Measurements from ENCODE around the gene FIBCD1. TPM values are rescaled to one million over a fixed set of nuclear protein-coding genes. Genes with fewer than 3 reads are reported as not detected.

Gene FIBCD1
- 10 to 100 TPM in 6 of 9 donors, 1 to 10 TPM in 2, under 1 TPM in 1; 0.11 to 25.7 (median 14.5) TPM for total RNA-seq
- polyA plus RNA-seq, result 10 to 100 TPM in 2 of 3 donors, under 1 TPM in 1; 0.11 to 55.7 (median 26.6) TPM
- long read RNA-seq, donor 1, result 0 reads
- long read RNA-seq, donor 2, result 0 reads
- long read RNA-seq, donor 3, result 0 reads
- long read RNA-seq, donor 4, partial matches to known transcripts, result 0 of 6 reads
- long read RNA-seq, donor 4, other reads (novel, unspliced or antisense), result 6 of 6 reads
- long read RNA-seq, donor 5, transcript FIBCD1-201 (7 exons, 1,868 nt), result major isoform, 19 of 54 reads
- long read RNA-seq, donor 5, partial matches to known transcripts, result 4 of 54 reads
- long read RNA-seq, donor 5, other reads (novel, unspliced or antisense), result 26 of 54 reads
- long read RNA-seq, donor 6, partial matches to known transcripts, result 0 of 6 reads
- long read RNA-seq, donor 6, other reads (novel, unspliced or antisense), result 1 of 6 reads
- long read RNA-seq, donor 7, result 0 reads
- long read RNA-seq, donor 8, result 0 reads
- long read RNA-seq, donor 9, result 0 reads
- long read RNA-seq, donor 10, result 0 reads

- intact Hi-C loops (cut with DNase I), result loop anchor here in 1 of 2 donors (10.0 kb wide), 1 partner anchor 234 kb away; no protein-coding TSS in a partner anchor
- Histone ChIP-seq H3K4me3 (peak within 1 kb of the TSS in 2 of 4 donors; percentile 30 to 68), H3K9me3 (replicated peaks in 1 of 3) (no peaks in the 10 kb centered on the region), H3K27ac (no peak within 1 kb of the TSS), H3K4me1 (replicated peaks in 1 of 2) (peaks cover 32 to 39% of the 10 kb centered on the region in 2 donors), H3K27me3 (peaks cover 39% of the 10 kb centered on the region), H3K36me3 (replicated peaks in 1 of 2) (no peaks in the 10 kb centered on the region)
- 0 to 1% (median 0%) methylated on average over 32 to 94 of the region's 98 CpGs for WGBS, 4 donors
- TF ChIP-seq CTCF (IDR thresholded peaks at IDR 0.05) (peak in 3 of 6 experiments; percentile 12 to 22 (median 15)), POLR2A (IDR thresholded peaks at IDR 0.05) (no peak)
- DNase-seq, result no peak
These were observed at the start of gene FIBCD1 for GRCh38 chr9:130938652-130939404. Gene FIBCD1 (minus strand): TSS chr9:130939247. CDS start chr9:130938607, 640 bp downstream.

GRCh38 chr9:130988400-130988747 lies 49.3 kb upstream of the FIBCD1 start:
- intact Hi-C loops (cut with DNase I), result no loop called here
- Histone ChIP-seq H3K36me3 (replicated peaks in 1 of 2) (no peaks in the 10 kb centered on the region), H3K4me1 (replicated peaks in 1 of 2) (no peaks in the 10 kb centered on the region), H3K27ac (no peak overlapping the region), H3K4me3 (no peak overlapping the region), H3K27me3 (no peaks in the 10 kb centered on the region), H3K9me3 (replicated peaks in 1 of 3) (no peaks in the 10 kb centered on the region)
- no peak for DNase-seq
- no peak for TF ChIP-seq CTCF (IDR thresholded peaks at IDR 0.05)
- no peak for TF ChIP-seq POLR2A (IDR thresholded peaks at IDR 0.05)
- WGBS, 4 donors, result 73 to 98% (median 75%) methylated on average over 2 of the region's 2 CpGs

- no peak for DNase-seq
- WGBS, 4 donors, result 70 to 80% (median 76%) methylated on average over 10 of the region's 10 CpGs
- Histone ChIP-seq H3K27me3 (no peaks in the 10 kb centered on the region), H3K4me1 (replicated peaks in 1 of 2) (no peaks in the 10 kb centered on the region), H3K36me3 (replicated peaks in 1 of 2) (no peaks in the 10 kb centered on the region), H3K9me3 (replicated peaks in 1 of 3) (no peaks in the 10 kb centered on the region), H3K4me3 (no peak overlapping the region), H3K27ac (no peak overlapping the region)
- intact Hi-C loops (cut with DNase I), result no loop called here
- TF ChIP-seq POLR2A (IDR thresholded peaks at IDR 0.05) (no peak), CTCF (IDR thresholded peaks at IDR 0.05) (no peak)
These were observed 48.8 kb upstream of the FIBCD1 start for GRCh38 chr9:130987738-130988399.

GRCh38 chr9:130987054-130987453 lies 48.0 kb upstream of the FIBCD1 start:
- no peaks in the 10 kb centered on the region for H3K36me3 ChIP-seq (replicated peaks in 1 of 2)
- TF ChIP-seq POLR2A (IDR thresholded peaks at IDR 0.05) (no peak), CTCF (IDR thresholded peaks at IDR 0.05) (no peak)
- no peak overlapping the region for H3K27ac ChIP-seq
- no peak for DNase-seq
- no peaks in the 10 kb centered on the region for H3K9me3 ChIP-seq (replicated peaks in 1 of 3)
- H3K27me3 ChIP-seq, result no peaks in the 10 kb centered on the region
- H3K4me1 ChIP-seq (replicated peaks in 1 of 2), result no peaks in the 10 kb centered on the region
- H3K4me3 ChIP-seq, result no peak overlapping the region
- WGBS, 4 donors, result 72 to 87% (median 80%) methylated on average over 7 of the region's 7 CpGs
- intact Hi-C loops (cut with DNase I), result no loop called here
